Kidney epithelial cell (primary cell): Measurements from ENCODE around the gene FMN1. TPM values are rescaled to one million over a fixed set of nuclear protein-coding genes. Genes with fewer than 3 reads are reported as not detected.

Experiments used
- DNase-seq: peaks from one replicate; pipeline ENCODE4 v3.0.0-alpha.2; 2010; ENCODE audit warnings: low read depth
- H3K27me3 ChIP-seq: 2 replicates; pipeline ENCODE4 v1.6.0; 2011; ENCODE audit warnings: low read length; ENCODE audit not compliant: control insufficient read depth, insufficient read depth
- H3K36me3 ChIP-seq: 2 replicates; pipeline ENCODE4 v1.5.1; 2011; ENCODE audit warnings: low read length; ENCODE audit not compliant: control insufficient read depth, insufficient read depth
- H3K4me3 ChIP-seq: 2 replicates; pipeline ENCODE4 v1.5.1; 2011; ENCODE audit warnings: low read depth, mild to moderate bottlenecking, control low read depth, low read length
- CTCF ChIP-seq: IDR thresholded peaks from 2 replicates; pipeline ENCODE4 v1.5.1; 2011; ENCODE audit warnings: mild to moderate bottlenecking, moderate library complexity, low read length, control low read depth, inconsistent platforms; ENCODE audit not compliant: insufficient read depth, poor library complexity, severe bottlenecking
- total RNA-seq: library from RNA; depleted of rRNA; stranded (reverse); fragments of >200 nt; gene quantifications from 2 replicates; pipeline ENCODE4 v1.2.3, GENCODE V29; 2015

FMN1 gene
- total RNA-seq, 1 donor from 2014 or later, result 4.5 TPM

- H3K4me3 ChIP-seq, result no peak overlapping the region
- H3K36me3 ChIP-seq, result no peaks in the 10 kb centered on the region
- no peak for TF ChIP-seq CTCF
- no peaks in the 10 kb centered on the region for H3K27me3 ChIP-seq
- no peak for DNase-seq
Measured at GRCh38 chr15:33066584-33066983, 127.9 kb downstream of the FMN1 start.

- no peak for DNase-seq
- TF ChIP-seq CTCF, result no peak
- Histone ChIP-seq H3K36me3 (no peaks in the 10 kb centered on the region), H3K4me3 (no peak overlapping the region), H3K27me3 (no peaks in the 10 kb centered on the region)
Measured at GRCh38 chr15:33064878-33065277, 129.6 kb downstream of the FMN1 start.

- DNase-seq, result no peak
- H3K36me3 ChIP-seq, result no peaks in the 10 kb centered on the region
- H3K4me3 ChIP-seq, result no peak overlapping the region
- TF ChIP-seq CTCF, result no peak
- H3K27me3 ChIP-seq, result no peaks in the 10 kb centered on the region
Measured at GRCh38 chr15:33059184-33059583, 135.3 kb downstream of the FMN1 start.

GRCh38 chr15:33057845-33058244 lies 136.7 kb downstream of the FMN1 start:
- no peak for DNase-seq
- no peaks in the 10 kb centered on the region for H3K36me3 ChIP-seq
- no peaks in the 10 kb centered on the region for H3K27me3 ChIP-seq
- H3K4me3 ChIP-seq, result no peak overlapping the region
- TF ChIP-seq CTCF, result no peak

- H3K36me3 ChIP-seq, result no peaks in the 10 kb centered on the region
- no peak for TF ChIP-seq CTCF
- H3K4me3 ChIP-seq, result no peak overlapping the region
- DNase-seq, result no peak
- H3K27me3 ChIP-seq, result no peaks in the 10 kb centered on the region
Measured at GRCh38 chr15:33055962-33056361, 138.6 kb downstream of the FMN1 start.

- Histone ChIP-seq H3K4me3 (no peak overlapping the region), H3K36me3 (no peaks in the 10 kb centered on the region), H3K27me3 (no peaks in the 10 kb centered on the region)
- TF ChIP-seq CTCF, result no peak
- DNase-seq, result no peak
Measured at GRCh38 chr15:33051528-33051927, 143.0 kb downstream of the FMN1 start.
